Sciatic nerve (tissue), 2 donors: ENCODE results near the gene TRIM71. TPM values are rescaled to one million over a fixed set of nuclear protein-coding genes. Genes with fewer than 3 reads are reported as not detected.
"Not testable (repeated sequence)": the region's sequence is repeated elsewhere in the genome, so short reads cannot be mapped to it uniquely, and the experiment has no call there.

Experiments
- ATAC-seq: fragments of 200-7000 bp; cut with Tn5 transposase; one replicate; pipeline ENCODE4 v1.9.1; 2020; ENCODE audit warnings: mild to moderate bottlenecking, moderate library complexity
- DNase-seq: peaks from one replicate; pipeline ENCODE4 v3.0.0-alpha.2; 2020; ENCODE audit warnings: low spot score
- intact Hi-C: fragments of 100-400 bp; cut with DNase I; formaldehyde crosslinking; loops from one replicate; pipeline ENCODE4 v1.14.2; 2022
- total RNA-seq: library from RNA; stranded (reverse); fragmentation: NEBNext Ultra II Directional; extraction: Animal tissue kit (Norgen Biotek cat#: 25700); gene quantifications from one replicate; pipeline ENCODE4 v1.2.1, GENCODE V29; 2021
- donor health status: DM: no; HTN: no; CAD: no.
- donor health status: DM: no; HTN: no; CAD: no.

TRIM71 gene
- total RNA-seq, 1 donor from 2014 or later, result 0.40 TPM

- no peak for DNase-seq
Observed at GRCh38 chr3:32901005-32901932, 83.5 kb downstream of the TRIM71 start.

GRCh38 chr3:32902887-32903371 is 85.1 kb downstream of the TRIM71 start:
- not testable (repeated sequence) for DNase-seq, ATAC-seq

More at GRCh38 chr3:32901005-32901932, 83.5 kb downstream of the TRIM71 start:
- intact Hi-C loops, result no loop called here
- no peak for ATAC-seq

GRCh38 chr3:32903953-32904352 is 86.2 kb downstream of the TRIM71 start:
- DNase-seq, result no peak

More at GRCh38 chr3:32902887-32903371, 85.1 kb downstream of the TRIM71 start:
- intact Hi-C loops, result not testable (repeated sequence)

GRCh38 chr3:32909999-32910398 is 92.2 kb downstream of the TRIM71 start:
- DNase-seq, result no peak
- no peak for ATAC-seq
- intact Hi-C loops, result no loop called here

More at GRCh38 chr3:32903953-32904352, 86.2 kb downstream of the TRIM71 start:
- ATAC-seq, result no peak
- intact Hi-C loops, result no loop called here

GRCh38 chr3:32910954-32911353 is 93.2 kb downstream of the TRIM71 start:
- DNase-seq (no peak), ATAC-seq (no peak)
- intact Hi-C loops, result no loop called here

- no peak for ATAC-seq
- intact Hi-C loops, result no loop called here
- no peak for DNase-seq
Observed at GRCh38 chr3:32912046-32912445, 94.2 kb downstream of the TRIM71 start.

- peak; percentile 94 for ATAC-seq
- intact Hi-C loops, result no loop called here
- DNase-seq, result peak; percentile 82
Observed at GRCh38 chr3:32913790-32914446, 96.1 kb downstream of the TRIM71 start.

GRCh38 chr3:32919920-32920319 is 102.1 kb downstream of the TRIM71 start:
- intact Hi-C loops, result no loop called here
- DNase-seq (no peak), ATAC-seq (no peak)

GRCh38 chr3:32922078-32922477 is 104.3 kb downstream of the TRIM71 start:
- DNase-seq (no peak), ATAC-seq (no peak)
- intact Hi-C loops, result no loop called here

GRCh38 chr3:32930161-32930560 is 112.4 kb downstream of the TRIM71 start:
- no peak for DNase-seq
- intact Hi-C loops, result no loop called here
- no peak for ATAC-seq

GRCh38 chr3:32931273-32931672 is 113.5 kb downstream of the TRIM71 start:
- intact Hi-C loops, ATAC-seq, DNase-seq: not testable (repeated sequence)

- intact Hi-C loops, result no loop called here
- ATAC-seq, result no peak
- no peak for DNase-seq
Observed at GRCh38 chr3:32934150-32934742, 116.4 kb downstream of the TRIM71 start.

- intact Hi-C loops, result no loop called here
- DNase-seq (no peak), ATAC-seq (no peak)
Observed at GRCh38 chr3:32937331-32937730, 119.5 kb downstream of the TRIM71 start.

GRCh38 chr3:32939531-32940284 is 121.9 kb downstream of the TRIM71 start:
- intact Hi-C loops, DNase-seq, ATAC-seq: not testable (repeated sequence)

GRCh38 chr3:32940726-32941125 is 122.9 kb downstream of the TRIM71 start:
- DNase-seq (no peak), ATAC-seq (no peak)
- intact Hi-C loops, result no loop called here

GRCh38 chr3:32945136-32945535 is 127.3 kb downstream of the TRIM71 start:
- ATAC-seq (no peak), DNase-seq (no peak)
- intact Hi-C loops, result no loop called here

- ATAC-seq, DNase-seq, intact Hi-C loops: not testable (repeated sequence)
Observed at GRCh38 chr3:32945598-32945997, 127.8 kb downstream of the TRIM71 start.

- no peak for DNase-seq
- ATAC-seq, result peak; percentile 14
- intact Hi-C loops, result no loop called here
Observed at GRCh38 chr3:32946973-32947788, 129.4 kb downstream of the TRIM71 start.
